Posterior vena cava (tissue), 2 donors: ENCODE results near the gene PFKFB3. TPM values are rescaled to one million over a fixed set of nuclear protein-coding genes. Genes with fewer than 3 reads are reported as not detected.
"Not testable (repeated sequence)": the region's sequence is repeated elsewhere in the genome, so short reads cannot be mapped to it uniquely, and the experiment has no call there.

ENCODE experiments used
- DNase-seq: peaks from one replicate; pipeline ENCODE4 v3.0.0-alpha.2; 2020; ENCODE audit warnings: low spot score
- intact Hi-C, 2 donors: fragments of 100-400 bp; cut with DNase I; formaldehyde crosslinking; loops; one replicate each; pipeline versions ENCODE4 v1.14.1 to v1.14.2; 2022 to 2023
- total RNA-seq, 2 donors: library from RNA; stranded (reverse); fragmentation: NEBNext Ultra II Directional; extraction: Animal tissue kit (Norgen Biotek cat#: 25700); gene quantifications; one replicate each; pipeline ENCODE4 v1.2.1, GENCODE V29; 2021
- donor health status: DM: yes; HTN: yes; CAD: no.
- donor health status: DM: yes; HTN: yes; CAD: no.

PFKFB3 gene
- total RNA-seq, 2 donors from 2014 or later = 33.2 to 43.1 TPM

GRCh38 chr10:6278519-6279120 lies 75.9 kb downstream of the PFKFB3 start:
- no peak for DNase-seq
- intact Hi-C loops = no loop called here

- intact Hi-C loops = no loop called here
- no peak for DNase-seq
Measured at GRCh38 chr10:6279540-6280267, 77.0 kb downstream of the PFKFB3 start.

GRCh38 chr10:6280291-6280690 lies 77.6 kb downstream of the PFKFB3 start:
- intact Hi-C loops = no loop called here
- no peak for DNase-seq

- no peak for DNase-seq
- intact Hi-C loops = no loop called here
Measured at GRCh38 chr10:6282454-6282958, 79.8 kb downstream of the PFKFB3 start.

- intact Hi-C loops = no loop called here
- no peak for DNase-seq
Measured at GRCh38 chr10:6283655-6284054, 80.9 kb downstream of the PFKFB3 start.

- DNase-seq, intact Hi-C loops: not testable (repeated sequence)
Measured at GRCh38 chr10:6290621-6291020, 87.9 kb downstream of the PFKFB3 start.

GRCh38 chr10:6292741-6293151 lies 90.0 kb downstream of the PFKFB3 start:
- intact Hi-C loops = no loop called here
- DNase-seq = no peak

- intact Hi-C loops = not testable (repeated sequence)
Measured at GRCh38 chr10:6296425-6296824, 93.7 kb downstream of the PFKFB3 start.

GRCh38 chr10:6296828-6297251 lies 94.1 kb downstream of the PFKFB3 start:
- no peak for DNase-seq
- intact Hi-C loops = no loop called here

More at GRCh38 chr10:6296425-6296824, 93.7 kb downstream of the PFKFB3 start:
- not testable (repeated sequence) for DNase-seq

- intact Hi-C loops = no loop called here
- no peak for DNase-seq
Measured at GRCh38 chr10:6297522-6297921, 94.8 kb downstream of the PFKFB3 start.

GRCh38 chr10:6297951-6298381 lies 95.2 kb downstream of the PFKFB3 start:
- DNase-seq = no peak
- intact Hi-C loops = no loop called here

GRCh38 chr10:6298428-6298827 lies 95.7 kb downstream of the PFKFB3 start:
- DNase-seq = no peak
- intact Hi-C loops = no loop called here

GRCh38 chr10:6299234-6299633 lies 96.5 kb downstream of the PFKFB3 start:
- DNase-seq = no peak
- intact Hi-C loops = no loop called here

- intact Hi-C loops = no loop called here
- no peak for DNase-seq
Measured at GRCh38 chr10:6299743-6300105, 97.0 kb downstream of the PFKFB3 start.

- no peak for DNase-seq
Measured at GRCh38 chr10:6300106-6300783, 97.5 kb downstream of the PFKFB3 start.

GRCh38 chr10:6300784-6301460 lies 98.2 kb downstream of the PFKFB3 start:
- intact Hi-C loops = no loop called here
- DNase-seq = no peak

More at GRCh38 chr10:6300106-6300783, 97.5 kb downstream of the PFKFB3 start:
- intact Hi-C loops = no loop called here

- no peak for DNase-seq
Measured at GRCh38 chr10:6301488-6302075, 98.8 kb downstream of the PFKFB3 start.

More at GRCh38 chr10:6301488-6302075, 98.8 kb downstream of the PFKFB3 start:
- intact Hi-C loops = no loop called here
